Spinal cord (tissue), 10 donors: Measurements from ENCODE around the gene TACR2. TPM values are rescaled to one million over a fixed set of nuclear protein-coding genes. Genes with fewer than 3 reads are reported as not detected.
"Not testable (repeated sequence)": the region's sequence is repeated elsewhere in the genome, so short reads cannot be mapped to it uniquely, and the experiment has no call there.

Source experiments
- DNase-seq, 6 donors: peaks; one replicate each; pipeline versions ENCODE4 v3.0.0 to v3.0.0-alpha.2; 2013 to 2015; ENCODE audit warnings: low spot score in 6 of 6, low read depth in 4 of 6
- H3K27ac ChIP-seq: one replicate; pipeline ENCODE4 v1.5.1; 2013; ENCODE audit warnings: low read depth, low read length, control low read depth
- H3K27me3 ChIP-seq: one replicate; pipeline ENCODE4 v1.6.1; 2013; ENCODE audit warnings: low read length; ENCODE audit not compliant: control insufficient read depth, insufficient read depth
- H3K36me3 ChIP-seq: one replicate; pipeline ENCODE4 v1.6.1; 2013; ENCODE audit warnings: low read length; ENCODE audit not compliant: control insufficient read depth, insufficient read depth
- H3K4me1 ChIP-seq: one replicate; pipeline ENCODE4 v1.6.1; 2013; ENCODE audit warnings: low read length; ENCODE audit not compliant: control insufficient read depth, insufficient read depth
- H3K4me3 ChIP-seq: one replicate; pipeline ENCODE4 v1.5.1; 2013; ENCODE audit warnings: low read depth, low read length, control low read depth
- H3K9me3 ChIP-seq: one replicate; pipeline ENCODE4 v1.6.1; 2013; ENCODE audit warnings: low read length; ENCODE audit not compliant: control insufficient read depth, insufficient read depth
- WGBS: methylation state at CpG from one replicate; pipeline ENCODE4 v1.1.5; 2013; ENCODE audit warnings: missing lambda C conversion rate; ENCODE audit not compliant: insufficient coverage; 5-methylcytosine and 5-hydroxymethylcytosine counted together
- polyA plus RNA-seq, 2 donors: library from polyadenylated mRNA; unstranded; fragments of 120-200 nt; gene quantifications; one replicate each; pipeline ENCODE4 v1.2.1, GENCODE V29; 2013; ENCODE audit not compliant: insufficient read length in 2 of 2
- total RNA-seq, 2 donors: library from RNA; depleted of rRNA in 1 of 2; stranded (reverse); fragments of 120-200 nt in 1 of 2; fragments of >200 nt in 1 of 2; gene quantifications; one replicate each; pipeline versions ENCODE4 v1.2.3 to v1.2.4, GENCODE V29; 2013 to 2014
- donor health status: healthy.

TACR2 gene
- total and polyA plus RNA-seq, 4 donors, result 0.10 to 1.8 (median 1.0) TPM

GRCh38 chr10:69451784-69452251 lies 35.1 kb upstream of the TACR2 start:
- H3K27me3 ChIP-seq, result peaks cover 4% of the 10 kb centered on the region
- peak overlapping the region; percentile 78 for H3K4me3 ChIP-seq
- WGBS, result 3% methylated on average over 36 of the region's 38 CpGs
- H3K36me3 ChIP-seq, result no peaks in the 10 kb centered on the region
- peaks cover 21% of the 10 kb centered on the region for H3K4me1 ChIP-seq
- DNase-seq, result peak in 1 of 6 donors; percentile 14
- no peak overlapping the region for H3K27ac ChIP-seq
- H3K9me3 ChIP-seq, result no peaks in the 10 kb centered on the region

- H3K27ac ChIP-seq, result no peak within 1 kb of the TSS
These were observed 34.6 kb upstream of the TACR2 start, which contains the start of gene TSPAN15 for GRCh38 chr10:69451209-69451783. TSS of gene TSPAN15 (plus strand) at chr10:69451465. CDS start at chr10:69451595, 130 bp downstream.

GRCh38 chr10:69450395-69450794 lies 33.7 kb upstream of the TACR2 start:
- H3K4me3 ChIP-seq, H3K27ac ChIP-seq, DNase-seq, H3K9me3 ChIP-seq, H3K36me3 ChIP-seq, H3K27me3 ChIP-seq: not testable (repeated sequence)
- WGBS, result 84% methylated on average over 16 of the region's 16 CpGs
- peaks cover 21% of the 10 kb centered on the region for H3K4me1 ChIP-seq

More at GRCh38 chr10:69451209-69451783, 34.6 kb upstream of the TACR2 start, which contains the start of gene TSPAN15:
- Histone ChIP-seq H3K4me3 (peak within 1 kb of the TSS; percentile 78), H3K36me3 (no peaks in the 10 kb centered on the region), H3K9me3 (no peaks in the 10 kb centered on the region), H3K4me1 (peaks cover 21% of the 10 kb centered on the region), H3K27me3 (peaks cover 4% of the 10 kb centered on the region)
- peak; percentile 70 to 97 (median 83) for DNase-seq
- WGBS, result 0% methylated on average over 37 of the region's 45 CpGs

- peaks cover 4% of the 10 kb centered on the region for H3K27me3 ChIP-seq
- no peak overlapping the region for H3K27ac ChIP-seq
- WGBS, result no CpG with 5 or more reads among the region's 1 CpG
- no peak overlapping the region for H3K4me3 ChIP-seq
- peaks cover 21% of the 10 kb centered on the region for H3K4me1 ChIP-seq
- H3K36me3 ChIP-seq, result no peaks in the 10 kb centered on the region
- H3K9me3 ChIP-seq, result no peaks in the 10 kb centered on the region
- DNase-seq, result peak in 2 of 6 donors; percentile 7 to 35
These were observed 33.1 kb upstream of the TACR2 start for GRCh38 chr10:69449841-69450240.

- Histone ChIP-seq H3K27me3 (peaks cover under 1% of the 10 kb centered on the region), H3K4me3 (no peak overlapping the region), H3K9me3 (no peaks in the 10 kb centered on the region), H3K36me3 (no peaks in the 10 kb centered on the region), H3K4me1 (peaks cover 16% of the 10 kb centered on the region), H3K27ac (no peak overlapping the region)
- DNase-seq, result no peak
- WGBS, result 100% methylated on average over 2 of the region's 3 CpGs
These were observed 30.0 kb upstream of the TACR2 start for GRCh38 chr10:69446650-69447151.

- peaks cover 13% of the 10 kb centered on the region for H3K4me1 ChIP-seq
- H3K4me3 ChIP-seq, result no peak overlapping the region
- H3K36me3 ChIP-seq, result no peaks in the 10 kb centered on the region
- H3K27me3 ChIP-seq, result no peaks in the 10 kb centered on the region
- DNase-seq, result no peak
- H3K9me3 ChIP-seq, result no peaks in the 10 kb centered on the region
- H3K27ac ChIP-seq, result no peak overlapping the region
These were observed 29.5 kb upstream of the TACR2 start for GRCh38 chr10:69446229-69446628.

- Histone ChIP-seq H3K4me1 (peaks cover 3% of the 10 kb centered on the region), H3K9me3 (no peaks in the 10 kb centered on the region), H3K4me3 (no peak overlapping the region), H3K36me3 (no peaks in the 10 kb centered on the region), H3K27ac (no peak overlapping the region), H3K27me3 (no peaks in the 10 kb centered on the region)
- 90% methylated on average over 2 of the region's 4 CpGs for WGBS
- no peak for DNase-seq
These were observed 28.3 kb upstream of the TACR2 start for GRCh38 chr10:69445041-69445440.

GRCh38 chr10:69443354-69443753 lies 26.6 kb upstream of the TACR2 start:
- H3K27ac ChIP-seq, result no peak overlapping the region
- H3K27me3 ChIP-seq, result no peaks in the 10 kb centered on the region
- no CpG with 5 or more reads among the region's 1 CpG for WGBS
- no peak overlapping the region for H3K4me3 ChIP-seq
- no peaks in the 10 kb centered on the region for H3K36me3 ChIP-seq
- no peaks in the 10 kb centered on the region for H3K9me3 ChIP-seq
- peaks cover 7% of the 10 kb centered on the region for H3K4me1 ChIP-seq
- no peak for DNase-seq

GRCh38 chr10:69439813-69440506 lies 23.2 kb upstream of the TACR2 start:
- no peak overlapping the region for H3K4me3 ChIP-seq
- WGBS, result no CpG with 5 or more reads among the region's 5 CpGs
- no peak overlapping the region for H3K27ac ChIP-seq
- H3K36me3 ChIP-seq, result no peaks in the 10 kb centered on the region
- H3K4me1 ChIP-seq, result peaks cover 7% of the 10 kb centered on the region
- DNase-seq, result no peak
- H3K9me3 ChIP-seq, result no peaks in the 10 kb centered on the region
- no peaks in the 10 kb centered on the region for H3K27me3 ChIP-seq

- H3K27me3 ChIP-seq, result no peaks in the 10 kb centered on the region
- no peaks in the 10 kb centered on the region for H3K36me3 ChIP-seq
- DNase-seq, result peak in 2 of 6 donors; percentile 35 to 56
- peaks cover 2% of the 10 kb centered on the region for H3K9me3 ChIP-seq
- WGBS, result 32% methylated on average over 5 of the region's 5 CpGs
- H3K4me1 ChIP-seq, result peaks cover 7% of the 10 kb centered on the region
- no peak overlapping the region for H3K4me3 ChIP-seq
- H3K27ac ChIP-seq, result no peak overlapping the region
These were observed 22.6 kb upstream of the TACR2 start for GRCh38 chr10:69439350-69439739.
